HG03159 (cell line): Measurements from ENCODE around the gene PRR5.

Experiments used
- ATAC-seq: cut with Tn5 transposase; IDR thresholded peaks from one replicate; pipeline ENCODE4 v1.9.1; 2021; ENCODE audit warnings: mild to moderate bottlenecking, moderate library complexity; ENCODE audit not compliant: unreplicated experiment

PRR5 gene

GRCh38 chr22:44782363-44782963, 80.5 kb downstream of the PRR5 start:
- ATAC-seq, result no peak

DNA sequence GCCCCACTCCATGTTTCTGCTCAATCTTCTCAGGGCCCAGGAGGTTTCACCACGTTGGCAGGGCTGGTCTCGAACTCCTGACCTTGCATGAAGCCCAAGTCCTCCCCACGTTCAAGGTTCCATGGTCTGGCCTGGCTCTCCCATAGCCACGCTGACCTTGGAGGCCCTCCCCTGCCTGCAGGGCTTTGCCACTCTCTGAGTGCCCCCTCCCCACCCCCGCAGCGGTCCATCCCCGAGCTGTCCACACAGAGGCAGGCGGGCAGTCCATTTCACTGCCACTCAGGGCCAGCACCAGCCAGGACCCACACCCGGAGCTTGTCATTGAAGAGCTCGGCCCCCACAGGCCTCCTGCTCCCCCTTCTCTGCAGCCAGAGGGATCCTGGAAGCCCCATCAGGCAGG, 81.1 kb downstream of the PRR5 start:
- ATAC-seq, result no peak

DNA sequence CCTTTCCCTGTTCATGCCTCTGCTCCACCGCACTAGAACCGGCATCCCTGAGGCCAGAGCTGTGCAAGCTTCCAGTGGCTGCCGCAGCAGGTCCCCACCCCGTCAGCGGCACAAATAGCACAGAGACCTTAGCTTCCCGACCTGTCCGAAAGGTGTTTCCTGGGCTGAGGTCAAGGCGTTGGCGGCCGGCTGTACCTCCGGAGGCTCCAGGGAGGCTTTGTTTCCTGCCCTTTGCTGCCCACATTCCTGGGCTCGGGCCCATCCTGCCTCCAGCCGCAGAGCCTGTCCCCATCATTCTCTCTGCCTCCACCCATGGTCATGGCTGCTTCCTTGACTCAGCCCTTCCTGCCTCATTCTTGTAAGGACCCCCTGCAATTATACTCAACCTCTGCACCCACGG, 81.6 kb downstream of the PRR5 start:
- no peak for ATAC-seq

DNA sequence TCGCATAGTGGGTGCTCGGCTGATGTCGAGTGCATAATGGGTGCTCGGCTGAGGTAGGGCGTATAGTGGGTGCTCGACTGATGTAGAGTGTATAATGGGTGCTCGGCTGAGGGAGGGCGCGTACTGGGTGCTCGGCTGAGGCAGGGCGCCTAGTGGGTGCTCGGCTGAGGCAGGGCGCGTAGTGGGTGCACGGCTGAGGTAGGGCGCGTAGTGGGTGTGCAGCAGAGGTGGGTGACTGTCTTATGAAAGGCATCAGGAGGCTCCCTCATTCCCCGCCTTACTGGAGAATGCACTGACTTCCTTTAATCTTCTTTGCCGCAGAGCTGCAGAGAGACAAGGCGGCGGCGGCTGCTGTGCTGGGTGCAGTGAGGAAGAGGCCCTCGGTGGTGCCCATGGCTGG, 84.1 kb downstream of the PRR5 start:
- ATAC-seq, result no peak

DNA sequence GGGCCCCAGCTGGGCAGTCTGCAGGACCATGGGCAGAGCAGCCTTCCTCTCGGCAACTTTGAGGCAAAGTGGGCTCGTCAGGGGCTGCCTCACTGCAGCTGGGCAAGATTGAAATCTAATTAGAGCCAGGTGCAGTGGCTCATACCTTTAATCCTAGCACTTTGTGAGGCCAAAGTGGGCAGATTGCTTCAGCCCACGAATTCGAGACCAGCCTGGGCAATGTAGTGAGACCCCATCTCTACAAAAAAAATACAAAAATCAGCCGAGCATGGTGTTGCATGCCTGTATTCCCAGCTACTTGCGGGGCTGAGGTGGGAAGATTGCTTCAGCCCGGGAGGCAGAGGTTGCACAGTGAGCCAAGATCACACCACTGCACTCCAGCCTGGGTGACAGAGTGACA, 84.6 kb downstream of the PRR5 start:
- ATAC-seq, result no peak
